Activated CD4-positive, alpha-beta T cell treated with anti-CD3 and anti-CD28 coated beads, Interleukin-2, Interleukin-6, amounts not matched to agents 100 ng/mL and 50 ng/mL, durations not matched to agents 16 hours and 8 hours (primary cell): ENCODE results near the gene CHRNB1.

Experiments
- DNase-seq: peaks from one replicate; pipeline ENCODE4 v3.0.0-alpha.2; 2020

CHRNB1 gene

DNA sequence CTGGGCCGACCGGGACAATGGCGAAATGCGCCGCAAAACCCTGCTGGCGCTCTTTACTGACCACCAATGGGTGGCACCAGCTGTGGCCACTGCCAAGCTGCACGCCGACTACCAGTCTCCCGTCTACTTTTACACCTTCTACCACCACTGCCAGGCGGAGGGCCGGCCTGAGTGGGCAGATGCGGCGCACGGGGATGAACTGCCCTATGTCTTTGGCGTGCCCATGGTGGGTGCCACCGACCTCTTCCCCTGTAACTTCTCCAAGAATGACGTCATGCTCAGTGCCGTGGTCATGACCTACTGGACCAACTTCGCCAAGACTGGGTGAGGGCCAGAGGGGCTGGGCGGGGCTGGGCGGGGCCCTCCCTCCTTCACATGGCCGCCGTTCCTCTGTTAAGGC lies 29.1 kb upstream of the CHRNB1 start:
- DNase-seq, result no peak

DNA sequence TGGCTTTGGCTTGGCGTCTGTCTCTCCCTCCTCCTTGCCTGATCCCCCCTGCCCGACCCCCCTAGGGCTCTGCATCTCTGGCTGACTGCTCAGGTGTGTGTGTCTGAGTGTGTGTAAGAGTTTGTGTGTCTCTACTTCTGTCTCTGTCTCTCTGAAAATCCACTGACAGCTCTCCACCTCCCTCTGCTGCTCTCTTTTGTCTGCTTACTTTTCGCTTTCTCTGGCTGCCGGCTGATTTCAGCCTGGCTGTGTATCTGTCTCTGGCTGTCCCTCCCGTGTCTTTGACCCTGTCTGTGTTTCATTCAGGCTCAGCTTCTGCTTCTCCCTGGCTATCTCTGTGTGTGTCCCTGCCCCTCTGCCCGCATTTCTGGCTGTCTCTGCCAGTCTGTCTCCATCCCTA lies 28.5 kb upstream of the CHRNB1 start:
- no peak for DNase-seq

DNA sequence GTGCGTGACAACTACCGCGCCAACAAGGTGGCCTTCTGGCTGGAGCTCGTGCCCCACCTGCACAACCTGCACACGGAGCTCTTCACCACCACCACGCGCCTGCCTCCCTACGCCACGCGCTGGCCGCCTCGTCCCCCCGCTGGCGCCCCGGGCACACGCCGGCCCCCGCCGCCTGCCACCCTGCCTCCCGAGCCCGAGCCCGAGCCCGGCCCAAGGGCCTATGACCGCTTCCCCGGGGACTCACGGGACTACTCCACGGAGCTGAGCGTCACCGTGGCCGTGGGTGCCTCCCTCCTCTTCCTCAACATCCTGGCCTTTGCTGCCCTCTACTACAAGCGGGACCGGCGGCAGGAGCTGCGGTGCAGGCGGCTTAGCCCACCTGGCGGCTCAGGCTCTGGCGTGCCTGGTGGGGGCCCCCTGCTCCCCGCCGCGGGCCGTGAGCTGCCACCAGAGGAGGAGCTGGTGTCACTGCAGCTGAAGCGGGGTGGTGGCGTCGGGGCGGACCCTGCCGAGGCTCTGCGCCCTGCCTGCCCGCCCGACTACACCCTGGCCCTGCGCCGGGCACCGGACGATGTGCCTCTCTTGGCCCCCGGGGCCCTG lies 27.7 kb upstream of the CHRNB1 start:
- no peak for DNase-seq

DNA sequence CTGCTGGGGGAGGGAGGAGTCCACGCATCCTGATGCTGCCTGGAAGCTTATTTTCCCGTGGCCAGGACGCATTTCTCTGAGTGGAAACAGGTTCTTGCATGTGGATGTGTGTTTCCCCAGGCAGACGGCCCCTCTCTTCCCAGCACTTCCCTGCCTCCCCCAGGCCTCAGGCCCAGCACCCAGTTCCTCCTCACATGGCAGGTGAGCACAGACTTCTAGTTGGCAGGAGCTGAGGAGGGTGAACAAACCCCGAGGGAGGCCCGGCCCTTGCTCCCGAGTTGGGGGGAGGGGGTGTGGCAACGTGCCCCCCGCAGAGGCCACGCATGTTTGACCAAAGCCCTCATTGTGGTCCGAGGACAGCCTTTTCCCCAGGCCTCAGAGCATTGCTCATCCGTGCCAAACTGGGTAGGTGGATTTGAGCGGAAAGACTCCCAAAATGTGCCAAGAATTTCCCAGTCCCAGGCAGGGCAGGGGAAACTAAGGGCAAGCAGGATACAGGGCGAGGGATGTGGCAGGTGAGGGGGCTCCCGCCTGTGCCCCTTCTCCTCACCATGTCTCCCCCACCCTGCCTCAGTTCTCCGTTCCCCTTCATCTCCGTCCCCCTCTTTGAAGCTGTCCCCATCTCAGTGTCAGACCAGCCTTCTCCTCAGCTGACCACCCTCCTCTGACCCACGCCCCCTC lies 26.2 kb upstream of the CHRNB1 start:
- no peak for DNase-seq

DNA sequence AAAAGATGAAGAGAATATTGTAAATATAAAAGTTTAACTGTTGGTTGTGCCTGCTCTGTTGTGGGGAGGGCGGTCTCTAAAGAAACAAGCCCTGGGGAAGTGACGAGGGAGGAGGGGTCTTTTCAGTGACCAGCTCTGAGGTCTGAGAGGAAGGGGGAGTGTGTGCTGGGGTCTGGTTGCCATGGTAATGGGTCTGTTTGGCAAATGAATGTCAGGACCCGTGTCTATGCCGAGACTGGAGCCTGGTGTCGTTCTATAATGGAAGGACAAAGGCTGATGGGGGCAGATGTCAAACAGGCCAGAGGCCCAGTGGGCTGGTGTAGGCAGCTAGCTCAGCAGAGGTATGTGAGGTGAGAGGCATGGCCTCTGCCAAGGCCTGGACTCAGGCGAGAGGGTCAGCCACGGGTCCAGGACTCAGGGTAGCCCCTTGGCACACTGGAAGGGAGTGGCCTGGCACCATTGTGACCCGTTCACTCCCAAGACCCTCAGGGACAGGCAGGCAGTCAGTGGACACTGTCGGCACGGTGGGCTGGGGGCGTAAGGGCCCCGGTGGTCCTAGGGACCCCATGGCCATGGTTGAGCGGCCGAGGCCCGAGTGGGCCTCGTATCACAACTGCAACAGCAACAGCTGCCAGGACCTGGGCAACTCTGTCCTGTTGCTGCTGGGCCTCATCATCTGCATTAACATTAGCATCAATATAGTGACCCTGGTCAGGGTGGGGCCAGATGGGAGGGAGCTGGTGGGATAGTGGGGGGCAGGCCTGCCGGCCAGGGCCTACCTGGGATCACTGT lies 24.8 kb upstream of the CHRNB1 start, which contains the start of gene SPEM1:
SPEM1 (plus strand) TSS at position 506 of the 792 bp plus-strand sequence; CDS start at position 567, 61 bp downstream.
- DNase-seq, result no peak

DNA sequence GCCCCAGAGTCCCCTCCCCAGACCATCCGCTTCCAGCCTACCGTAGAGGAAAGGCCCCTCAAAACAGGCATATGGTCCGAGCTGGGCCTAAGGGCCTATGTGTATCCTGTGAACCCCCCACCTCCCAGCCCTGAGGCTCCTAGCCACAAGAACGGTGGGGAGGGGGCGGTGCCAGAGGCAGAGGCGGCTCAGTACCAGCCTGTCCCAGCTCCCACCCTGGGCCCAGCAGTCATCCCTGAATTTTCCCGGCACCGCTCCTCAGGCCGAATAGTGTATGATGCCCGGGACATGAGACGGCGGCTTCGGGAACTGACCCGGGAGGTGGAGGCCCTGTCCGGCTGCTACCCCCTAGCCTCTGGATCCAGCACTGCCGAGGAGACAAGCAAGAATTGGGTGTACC lies 23.7 kb upstream of the CHRNB1 start:
- no peak for DNase-seq

DNA sequence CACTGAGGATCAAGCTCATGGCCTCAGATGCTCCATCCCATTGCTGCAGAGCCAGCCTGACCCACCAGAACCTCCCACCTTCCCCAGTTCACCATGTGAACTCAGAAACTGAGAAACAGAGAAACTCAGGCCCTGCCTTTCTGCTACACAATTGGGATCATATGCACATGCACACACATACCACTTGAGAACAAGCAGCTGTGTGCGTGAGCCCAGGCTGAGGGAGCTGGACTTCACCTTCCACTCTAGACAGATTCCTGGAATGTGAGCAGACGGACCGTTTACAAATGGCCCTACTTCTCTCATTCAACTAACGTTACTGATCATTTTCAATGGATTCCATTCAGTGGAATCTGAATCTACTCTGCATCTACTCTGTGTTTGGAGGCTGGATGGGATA lies 21.2 kb upstream of the CHRNB1 start:
- no peak for DNase-seq

DNA sequence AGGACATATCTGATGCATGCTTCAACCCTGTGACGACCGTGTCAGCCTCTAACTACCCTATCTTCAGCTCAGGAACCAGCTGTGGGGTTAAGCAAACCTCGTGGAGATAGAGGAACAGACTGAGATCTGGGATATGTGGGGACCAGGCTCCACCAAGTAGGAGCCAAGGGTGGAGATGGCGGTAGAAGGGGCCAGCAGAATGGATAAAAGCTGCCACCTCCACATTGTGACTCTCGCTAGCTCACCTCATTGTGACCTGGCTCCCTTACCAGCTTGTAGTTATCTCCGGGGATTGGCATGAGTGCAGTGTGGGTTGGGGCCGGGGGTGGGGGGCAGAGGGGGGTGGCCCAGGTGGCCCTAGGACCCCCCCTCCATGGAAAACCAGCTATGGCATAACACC lies 19.5 kb upstream of the CHRNB1 start, which contains the start of gene SPEM2:
SPEM2 (plus strand) TSS at position 301 of the 400 bp plus-strand sequence; CDS start at position 374, 73 bp downstream.
- no peak for DNase-seq

DNA sequence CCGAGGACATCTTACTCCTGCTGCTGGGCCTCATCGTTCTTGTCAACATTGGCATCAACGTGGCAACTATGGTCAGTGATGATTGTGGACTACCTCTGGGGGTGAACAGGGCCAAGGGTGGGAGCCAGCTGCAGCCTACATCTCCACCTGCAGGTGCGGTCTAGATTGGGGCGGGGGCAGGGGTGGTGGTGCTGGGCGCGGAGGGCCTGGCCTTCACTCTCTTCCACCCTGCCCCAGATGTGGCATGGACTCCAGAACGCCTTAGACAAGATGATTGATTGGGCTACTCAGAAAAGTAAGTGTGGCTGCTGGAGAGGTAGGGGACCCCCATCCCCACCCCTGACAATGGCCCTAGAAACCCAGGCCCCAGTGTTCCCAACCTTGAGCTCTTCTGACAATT lies 19.1 kb upstream of the CHRNB1 start:
- DNase-seq, result no peak

DNA sequence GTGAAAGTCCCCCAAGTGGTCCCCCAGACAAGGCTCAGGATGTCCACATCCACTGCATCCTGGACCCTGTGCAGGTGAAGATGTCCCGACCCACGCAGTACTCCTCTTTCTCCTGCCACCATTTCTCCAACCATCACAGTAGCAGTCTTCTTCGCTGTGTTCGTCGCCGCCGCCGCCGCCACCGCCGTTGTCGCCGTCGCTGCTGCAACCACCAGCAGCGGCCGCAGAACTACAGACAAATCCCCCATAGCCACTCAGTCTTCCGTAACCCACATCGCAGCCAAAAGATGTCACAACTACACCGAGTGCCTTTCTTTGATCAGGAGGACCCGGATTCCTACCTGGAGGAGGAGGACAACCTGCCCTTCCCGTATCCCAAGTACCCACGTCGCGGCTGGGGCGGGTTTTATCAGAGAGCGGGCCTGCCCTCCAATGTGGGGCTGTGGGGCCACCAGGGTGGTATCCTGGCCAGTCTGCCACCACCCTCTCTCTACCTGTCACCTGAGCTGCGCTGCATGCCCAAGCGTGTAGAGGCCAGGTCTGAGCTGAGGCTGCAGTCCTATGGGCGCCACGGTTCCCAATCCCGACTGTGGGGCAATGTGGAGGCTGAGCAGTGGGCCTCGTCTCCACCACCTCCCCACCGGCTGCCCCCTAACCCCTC lies 18.5 kb upstream of the CHRNB1 start:
- DNase-seq, result no peak

DNA sequence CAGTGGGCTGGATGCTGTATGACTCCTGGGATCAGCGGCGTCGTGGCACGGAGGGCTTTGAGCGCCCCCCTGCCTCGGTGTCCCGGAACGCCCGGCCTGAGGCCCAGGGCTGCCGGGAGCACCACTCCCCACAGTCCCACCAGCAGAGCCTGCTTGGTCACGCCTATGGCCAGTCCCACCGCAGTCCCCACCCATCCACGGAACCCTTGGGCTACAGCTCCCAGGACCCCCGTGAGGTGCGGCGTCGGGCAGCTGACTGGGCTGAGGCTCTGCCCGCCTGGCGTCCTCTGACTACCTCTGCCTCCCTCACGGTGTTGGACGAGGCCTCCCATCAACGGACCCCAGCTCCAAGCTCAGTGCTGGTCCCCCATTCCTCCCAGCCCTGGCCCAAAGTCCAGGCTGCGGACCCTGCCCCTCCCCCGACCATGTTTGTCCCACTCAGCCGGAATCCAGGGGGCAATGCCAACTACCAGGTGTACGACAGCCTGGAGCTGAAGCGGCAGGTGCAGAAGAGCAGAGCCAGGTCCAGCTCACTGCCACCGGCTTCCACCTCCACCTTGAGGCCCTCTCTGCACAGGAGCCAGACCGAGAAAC lies 17.9 kb upstream of the CHRNB1 start:
- DNase-seq, result no peak

DNA sequence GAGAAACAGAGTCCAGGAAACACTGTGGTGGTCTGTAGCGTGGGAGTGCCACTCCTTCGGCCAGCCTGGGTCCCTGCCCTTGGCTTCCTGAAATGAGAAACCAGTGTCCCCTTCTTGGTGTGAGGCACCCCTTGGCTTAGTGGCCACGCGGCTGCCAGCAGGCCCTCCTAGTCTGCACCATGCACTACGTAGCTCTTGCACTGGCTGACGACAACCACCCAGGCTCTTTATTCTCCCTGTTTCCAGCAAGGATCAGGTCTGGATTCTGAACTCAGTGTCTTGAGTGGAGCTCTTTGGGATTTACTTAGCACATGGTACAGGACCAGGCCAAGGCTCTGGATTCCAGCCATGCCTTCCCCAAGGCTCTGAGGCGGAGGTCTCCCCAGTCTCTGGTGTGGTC lies 17.3 kb upstream of the CHRNB1 start:
- DNase-seq, result no peak

DNA sequence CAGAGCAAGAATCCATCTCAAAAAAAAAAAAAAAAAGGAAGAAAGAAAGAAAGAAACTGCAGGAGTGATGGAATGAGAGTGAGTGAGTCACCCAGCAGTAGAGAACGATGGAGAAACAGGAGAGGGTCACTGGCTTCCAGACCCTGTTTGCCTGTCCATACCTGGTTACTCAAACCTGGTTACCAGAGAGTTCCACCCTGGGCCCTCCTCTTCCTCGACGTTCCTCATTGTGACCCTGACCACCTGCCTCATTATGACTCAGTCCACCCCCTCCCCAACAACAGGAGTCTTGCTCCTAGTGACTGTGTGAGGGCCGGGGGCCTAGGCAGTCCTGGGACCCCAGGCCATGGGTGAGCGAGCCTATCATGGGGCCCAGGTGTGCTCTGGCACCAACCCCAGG lies 16.3 kb upstream of the CHRNB1 start, which contains the start of gene SPEM3:
SPEM3 (plus strand) TSS at position 301 of the 400 bp plus-strand sequence; CDS start at position 347, 46 bp downstream.
- no peak for DNase-seq

DNA sequence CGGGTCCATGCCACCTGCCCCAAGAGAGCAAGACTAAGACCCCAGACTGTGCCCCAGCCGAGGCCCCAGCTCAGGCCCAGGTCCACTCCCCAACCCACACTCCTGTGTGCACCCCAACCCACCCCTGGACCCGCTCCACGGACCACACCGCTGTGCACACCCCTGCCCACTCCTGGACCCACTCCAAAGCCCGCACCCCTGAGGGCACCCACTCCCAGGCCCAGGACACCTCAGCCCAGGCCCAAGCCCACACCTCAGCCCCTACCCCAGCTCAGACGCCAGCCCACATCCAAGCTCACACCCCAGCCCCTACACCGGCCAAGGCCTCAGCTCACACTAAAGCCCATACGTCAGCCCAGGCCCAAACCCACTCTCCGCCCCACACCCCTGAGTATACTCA lies 15.1 kb upstream of the CHRNB1 start:
- DNase-seq, result no peak

DNA sequence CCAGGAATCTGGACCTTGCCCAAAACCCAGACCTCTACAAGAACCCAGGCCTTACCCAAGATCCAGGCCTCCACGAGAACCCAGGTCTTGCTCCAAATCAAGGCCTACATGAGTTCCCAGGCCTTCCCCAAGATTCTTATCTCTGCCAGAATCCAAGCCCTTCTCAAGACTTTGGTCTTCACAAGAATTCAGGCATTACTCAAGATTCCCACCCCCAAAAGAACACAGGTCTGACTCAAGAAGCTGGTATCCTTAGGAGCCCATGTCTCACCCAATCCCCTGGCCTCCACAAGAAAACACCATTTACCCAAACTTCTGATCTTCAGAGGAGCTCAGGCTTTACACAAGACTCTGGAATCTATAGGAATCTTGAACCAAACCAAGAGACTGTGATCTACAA lies 13.6 kb upstream of the CHRNB1 start:
- no peak for DNase-seq

DNA sequence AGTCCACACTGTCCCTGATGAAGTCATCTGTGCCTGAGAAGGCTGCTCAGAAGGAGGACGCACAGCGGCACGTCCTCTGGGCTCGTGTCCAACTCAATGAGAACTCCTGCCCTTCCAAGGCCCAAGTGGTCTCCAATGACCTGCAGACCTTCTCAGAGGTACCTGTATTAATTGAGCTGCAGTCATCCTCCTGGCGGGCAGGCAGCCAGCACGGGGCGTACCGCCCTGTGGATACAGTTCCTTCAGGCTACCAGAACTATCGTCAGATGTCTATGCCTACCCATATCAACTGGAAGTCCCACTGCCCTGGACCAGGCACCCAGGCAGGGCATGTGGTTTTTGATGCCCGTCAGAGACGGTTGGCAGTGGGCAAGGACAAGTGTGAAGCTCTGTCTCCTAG lies 12.6 kb upstream of the CHRNB1 start:
- DNase-seq, result no peak

DNA sequence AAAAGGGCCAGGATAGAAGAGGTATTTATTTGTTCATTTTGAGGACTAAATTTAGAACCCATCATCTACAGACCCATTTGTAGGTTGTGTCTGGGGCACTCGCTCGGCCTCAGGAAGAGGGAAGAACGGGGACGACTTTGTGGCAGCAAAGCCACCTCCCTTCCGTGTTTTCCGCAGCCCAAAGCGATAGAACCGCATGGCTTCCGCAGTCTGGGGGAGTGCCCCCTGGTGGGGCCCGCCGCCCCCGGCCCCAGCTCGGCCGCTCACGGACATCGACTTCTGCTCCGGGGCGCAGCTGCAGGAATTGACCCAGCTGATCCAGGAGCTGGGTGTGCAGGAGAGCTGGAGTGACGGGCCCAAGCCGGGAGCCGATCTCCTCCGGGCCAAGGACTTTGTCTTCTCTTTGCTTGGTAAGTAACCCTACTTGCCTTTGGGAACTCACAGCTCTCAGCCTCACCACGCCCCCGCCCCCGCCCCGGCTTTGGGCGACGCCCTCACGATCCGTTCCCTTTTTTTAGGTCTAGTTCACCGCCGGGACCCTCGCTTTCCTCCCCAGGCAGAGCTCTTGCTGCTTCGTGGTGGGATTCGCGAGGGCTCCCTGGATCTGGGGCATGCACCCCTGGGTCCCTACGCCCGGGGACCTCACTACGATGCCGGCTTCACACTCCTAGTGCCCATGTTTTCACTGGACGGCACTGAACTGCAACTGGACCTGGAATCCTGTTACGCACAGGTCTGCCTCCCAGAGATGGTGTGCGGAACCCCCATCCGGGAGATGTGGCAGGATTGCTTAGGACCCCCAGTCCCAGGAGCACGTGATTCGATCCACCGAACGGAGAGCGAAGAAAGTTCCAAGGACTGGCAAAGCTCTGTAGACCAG lies 8.9 kb upstream of the CHRNB1 start:
- peak; percentile 65 for DNase-seq

DNA sequence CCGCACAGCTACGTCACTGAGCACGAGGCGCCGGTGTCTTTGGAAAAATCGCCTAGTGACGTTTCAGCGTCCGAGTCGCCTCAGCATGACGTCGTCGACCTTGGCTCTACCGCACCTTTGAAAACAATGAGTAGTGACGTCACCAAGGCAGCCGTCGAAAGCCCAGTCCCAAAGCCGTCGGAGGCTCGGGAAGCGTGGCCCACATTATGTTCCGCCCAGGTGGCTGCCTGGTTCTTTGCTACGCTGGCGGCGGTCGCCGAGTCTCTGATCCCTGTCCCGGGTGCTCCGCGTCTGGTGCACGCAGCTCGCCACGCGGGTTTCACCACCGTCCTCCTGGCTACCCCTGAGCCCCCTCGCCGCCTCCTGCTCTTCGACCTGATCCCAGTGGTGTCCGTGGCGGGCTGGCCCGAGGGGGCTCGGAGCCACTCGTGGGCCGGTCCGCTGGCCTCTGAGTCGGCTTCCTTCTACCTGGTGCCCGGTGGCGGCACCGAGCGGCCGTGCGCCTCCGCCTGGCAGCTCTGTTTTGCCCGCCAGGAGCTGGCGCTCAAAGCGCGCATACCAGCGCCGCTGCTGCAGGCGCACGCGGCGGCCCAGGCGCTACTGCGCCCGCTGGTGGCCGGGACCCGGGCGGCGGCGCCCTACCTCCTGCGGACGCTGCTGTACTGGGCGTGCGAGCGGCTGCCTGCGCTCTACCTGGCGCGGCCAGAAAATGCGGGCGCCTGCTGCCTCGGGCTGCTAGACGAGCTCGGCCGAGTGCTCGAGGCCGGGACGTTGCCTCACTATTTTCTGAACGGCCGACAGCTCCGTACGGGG lies 8.1 kb upstream of the CHRNB1 start:
- DNase-seq, result peak; percentile 91

DNA sequence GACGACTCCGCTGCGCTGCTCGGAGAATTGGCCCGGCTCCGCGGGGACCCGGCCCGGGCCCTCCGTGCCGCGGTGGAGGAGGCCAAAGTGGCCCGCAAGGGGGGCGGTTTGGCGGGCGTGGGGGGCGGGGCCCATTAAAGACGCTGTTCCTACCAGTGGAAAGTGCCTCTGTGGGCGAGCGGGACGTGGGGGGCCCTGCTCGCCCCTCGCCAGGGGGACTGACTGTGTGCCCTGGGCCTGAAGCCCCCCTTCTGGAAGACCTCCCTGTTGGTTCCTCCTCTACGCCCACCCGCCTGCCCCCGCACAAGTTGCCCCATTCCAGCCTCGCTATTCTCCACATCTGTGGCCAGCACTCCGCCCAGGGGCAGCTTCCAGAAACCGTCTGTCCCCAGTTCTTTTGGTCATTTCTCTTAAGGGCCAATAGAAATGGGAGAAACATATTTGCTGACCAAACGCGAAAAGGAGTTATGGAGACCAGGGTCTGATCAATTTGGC lies 7.4 kb upstream of the CHRNB1 start:
- DNase-seq, result no peak

DNA sequence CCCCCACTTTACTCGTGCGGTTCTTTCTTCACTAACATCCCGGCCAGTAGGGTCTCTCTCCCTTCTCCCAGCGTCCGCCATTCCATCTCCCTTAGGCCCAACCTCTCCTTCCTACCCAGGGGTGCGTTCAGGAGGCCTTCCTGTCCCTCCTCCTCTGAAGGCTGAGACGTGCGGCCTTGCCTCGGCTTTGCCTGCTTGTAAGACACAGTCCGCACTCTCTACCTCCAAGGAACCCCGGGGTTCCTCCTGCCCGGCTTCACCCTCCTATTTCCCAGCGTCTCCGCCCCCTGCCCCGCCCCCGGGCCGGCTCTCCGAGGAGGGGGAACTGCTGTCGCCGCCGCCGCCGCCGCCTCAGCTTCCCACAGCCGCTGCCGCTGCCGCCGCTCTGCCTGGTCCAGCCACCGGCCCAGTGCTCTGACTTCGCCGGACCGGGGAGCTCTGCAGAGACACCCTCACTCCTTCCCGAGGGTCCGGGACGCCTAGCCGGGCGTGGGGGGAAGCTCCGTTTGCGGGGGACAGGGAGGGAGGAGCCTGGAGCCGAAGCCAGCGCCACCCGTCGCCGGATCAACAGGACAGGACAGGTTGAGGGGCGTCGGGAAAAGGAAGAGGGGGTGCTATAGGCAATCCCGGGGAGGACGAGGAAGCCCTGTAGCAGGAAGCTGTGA lies 6.8 kb upstream of the CHRNB1 start:
- DNase-seq, result peak; percentile 59
